Kidney epithelial cell (primary cell): ENCODE data around the gene RAI1. TPM values are rescaled to one million over a fixed set of nuclear protein-coding genes. Genes with fewer than 3 reads are reported as not detected.

Experiments used
- DNase-seq: peaks from one replicate; pipeline ENCODE4 v3.0.0-alpha.2; 2010; ENCODE audit warnings: low read depth
- H3K27me3 ChIP-seq: 2 replicates; pipeline ENCODE4 v1.6.0; 2011; ENCODE audit warnings: low read length; ENCODE audit not compliant: control insufficient read depth, insufficient read depth
- H3K36me3 ChIP-seq: 2 replicates; pipeline ENCODE4 v1.5.1; 2011; ENCODE audit warnings: low read length; ENCODE audit not compliant: control insufficient read depth, insufficient read depth
- H3K4me3 ChIP-seq: 2 replicates; pipeline ENCODE4 v1.5.1; 2011; ENCODE audit warnings: low read depth, mild to moderate bottlenecking, control low read depth, low read length
- total RNA-seq: library from RNA; depleted of rRNA; stranded (reverse); fragments of >200 nt; gene quantifications from 2 replicates; pipeline ENCODE4 v1.2.3, GENCODE V29; 2015
- TF ChIP-seq, protein P1 (sequence below): IDR thresholded peaks from 2 replicates; pipeline ENCODE4 v1.5.1; 2011; ENCODE audit warnings: mild to moderate bottlenecking, moderate library complexity, low read length, control low read depth, inconsistent platforms; ENCODE audit not compliant: insufficient read depth, poor library complexity, severe bottlenecking

The RAI1 gene
- total RNA-seq, 1 donor from 2014 or later, result 31.3 TPM

DNA sequence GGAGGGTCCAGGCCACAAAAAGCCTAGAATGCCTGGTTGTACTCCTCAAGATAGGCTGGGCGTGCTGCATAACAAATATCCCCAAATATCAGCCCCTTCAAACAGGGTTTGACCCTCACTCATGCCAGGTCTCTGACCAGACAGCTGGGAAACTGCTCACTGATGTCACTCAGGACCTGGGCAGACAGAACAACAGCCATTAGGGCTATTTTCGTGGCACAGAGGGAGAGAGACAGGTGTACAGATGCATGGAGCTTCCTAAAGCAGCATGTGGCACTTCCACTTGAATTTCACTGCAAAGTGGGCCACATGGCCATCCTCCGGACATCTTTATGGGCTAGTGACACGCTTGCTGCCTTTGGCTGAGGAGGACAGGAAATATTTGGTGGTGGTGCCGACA is 82.5 kb downstream of the RAI1 start:
- no peak for DNase-seq

GRCh38 chr17:17765359-17766076 is 84.3 kb downstream of the RAI1 start:
- no peak overlapping the region for H3K4me3 ChIP-seq
- no peaks in the 10 kb centered on the region for H3K27me3 ChIP-seq

More for the DNA sequence above, 82.5 kb downstream of the RAI1 start:
- TF ChIP-seq, protein P1, sequence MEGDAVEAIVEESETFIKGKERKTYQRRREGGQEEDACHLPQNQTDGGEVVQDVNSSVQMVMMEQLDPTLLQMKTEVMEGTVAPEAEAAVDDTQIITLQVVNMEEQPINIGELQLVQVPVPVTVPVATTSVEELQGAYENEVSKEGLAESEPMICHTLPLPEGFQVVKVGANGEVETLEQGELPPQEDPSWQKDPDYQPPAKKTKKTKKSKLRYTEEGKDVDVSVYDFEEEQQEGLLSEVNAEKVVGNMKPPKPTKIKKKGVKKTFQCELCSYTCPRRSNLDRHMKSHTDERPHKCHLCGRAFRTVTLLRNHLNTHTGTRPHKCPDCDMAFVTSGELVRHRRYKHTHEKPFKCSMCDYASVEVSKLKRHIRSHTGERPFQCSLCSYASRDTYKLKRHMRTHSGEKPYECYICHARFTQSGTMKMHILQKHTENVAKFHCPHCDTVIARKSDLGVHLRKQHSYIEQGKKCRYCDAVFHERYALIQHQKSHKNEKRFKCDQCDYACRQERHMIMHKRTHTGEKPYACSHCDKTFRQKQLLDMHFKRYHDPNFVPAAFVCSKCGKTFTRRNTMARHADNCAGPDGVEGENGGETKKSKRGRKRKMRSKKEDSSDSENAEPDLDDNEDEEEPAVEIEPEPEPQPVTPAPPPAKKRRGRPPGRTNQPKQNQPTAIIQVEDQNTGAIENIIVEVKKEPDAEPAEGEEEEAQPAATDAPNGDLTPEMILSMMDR, result no peak
- Histone ChIP-seq H3K27me3 (no peaks in the 10 kb centered on the region), H3K36me3 (no peaks in the 10 kb centered on the region), H3K4me3 (no peak overlapping the region)

GRCh38 chr17:17766077-17766743 is 85.0 kb downstream of the RAI1 start:
- no peak overlapping the region for H3K4me3 ChIP-seq
- H3K36me3 ChIP-seq, result no peaks in the 10 kb centered on the region
- H3K27me3 ChIP-seq, result no peaks in the 10 kb centered on the region
- DNase-seq, result no peak
- TF ChIP-seq, protein P1, result no peak

More at GRCh38 chr17:17765359-17766076, 84.3 kb downstream of the RAI1 start:
- DNase-seq, result no peak
- TF ChIP-seq, protein P1, result no peak
- no peaks in the 10 kb centered on the region for H3K36me3 ChIP-seq

DNA sequence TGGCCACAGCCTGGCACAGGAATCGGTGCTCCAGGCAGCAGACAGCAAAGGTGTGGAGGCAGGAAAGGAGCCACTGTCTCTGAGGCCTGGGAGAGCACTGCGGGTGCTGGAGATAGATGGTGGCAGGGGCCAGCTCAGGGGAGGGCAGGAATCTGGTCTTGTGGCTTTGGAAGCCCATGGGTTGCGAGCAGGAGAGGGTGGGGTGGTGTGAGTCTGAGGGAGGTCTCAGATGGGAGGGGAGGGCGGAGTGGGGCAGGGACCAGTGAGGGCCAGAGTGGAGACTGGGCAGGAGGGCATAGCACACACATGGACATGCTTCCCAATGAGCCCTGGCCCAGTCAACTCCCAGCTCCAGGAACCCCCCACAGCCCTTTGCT is 85.5 kb downstream of the RAI1 start:
- no peak for DNase-seq
- Histone ChIP-seq H3K36me3 (no peaks in the 10 kb centered on the region), H3K27me3 (no peaks in the 10 kb centered on the region), H3K4me3 (no peak overlapping the region)
- TF ChIP-seq, protein P1, result no peak

GRCh38 chr17:17767154-17767869 is 86.1 kb downstream of the RAI1 start:
- DNase-seq, result no peak
- H3K36me3 ChIP-seq, result no peaks in the 10 kb centered on the region
- H3K4me3 ChIP-seq, result no peak overlapping the region
- TF ChIP-seq, protein P1, result no peak
- no peaks in the 10 kb centered on the region for H3K27me3 ChIP-seq
